Liver (tissue), 9 donors: ENCODE results near the gene YIPF6. TPM values are rescaled to one million over a fixed set of nuclear protein-coding genes. Genes with fewer than 3 reads are reported as not detected.

Source experiments
- DNase-seq: peaks from one replicate; pipeline ENCODE4 v3.0.0-alpha.2; 2017; ENCODE audit warnings: low spot score
- H3K27ac ChIP-seq, 2 donors: one replicate each; pipeline ENCODE4 v1.7.0; 2013; ENCODE audit warnings: inconsistent platforms in 2 of 2, low read length in 2 of 2, control low read depth in 1 of 2, low read depth in 1 of 2, mild to moderate bottlenecking in 1 of 2
- H3K27me3 ChIP-seq, 4 donors: one replicate each; pipeline versions ENCODE4 v1.6.1 to v1.7.0; 2013; ENCODE audit warnings: low read length in 3 of 4, inconsistent platforms in 1 of 4, mild to moderate bottlenecking in 1 of 4, moderate library complexity in 1 of 4; ENCODE audit not compliant: control insufficient read depth in 4 of 4, insufficient read depth in 4 of 4
- H3K36me3 ChIP-seq, 4 donors: one replicate each; pipeline versions ENCODE4 v1.6.1 to v1.7.0; 2013; ENCODE audit warnings: low read length in 3 of 4, mild to moderate bottlenecking in 3 of 4, low read depth in 1 of 4, moderate library complexity in 1 of 4; ENCODE audit not compliant: control insufficient read depth in 4 of 4, insufficient read depth in 3 of 4
- H3K4me1 ChIP-seq, 4 donors: one replicate each; pipeline versions ENCODE4 v1.6.1 to v1.7.0; 2013; ENCODE audit warnings: low read length in 3 of 4, mild to moderate bottlenecking in 3 of 4, moderate library complexity in 1 of 4; ENCODE audit not compliant: control insufficient read depth in 4 of 4, insufficient read depth in 4 of 4
- H3K4me3 ChIP-seq, 3 donors: one replicate each; pipeline versions ENCODE4 v1.6.1 to v1.7.0; 2013; ENCODE audit warnings: low read length in 3 of 3, control low read depth in 1 of 3, low read depth in 1 of 3, mild to moderate bottlenecking in 1 of 3
- H3K9ac ChIP-seq, 2 donors: one replicate each; pipeline ENCODE4 v1.7.0; 2013; ENCODE audit warnings: low read length in 2 of 2, mild to moderate bottlenecking in 2 of 2, moderate library complexity in 2 of 2, control low read depth in 1 of 2, low read depth in 1 of 2
- H3K9me3 ChIP-seq, 4 donors: one replicate each; pipeline versions ENCODE4 v1.6.1 to v1.7.0; 2013; ENCODE audit warnings: low read length in 3 of 4; ENCODE audit not compliant: control insufficient read depth in 4 of 4
- ATF3 ChIP-seq: IDR thresholded peaks from 2 replicates; pipeline ENCODE4 v1.6.1; 2016; ENCODE audit warnings: antibody characterized with exemption
- CTCF ChIP-seq: fragments of 150-350 bp; IDR thresholded peaks from 2 replicates; pipeline ENCODE4 v1.5.1; 2017; ENCODE audit warnings: improper control_type of control experiment, low read depth, low read length; ENCODE audit not compliant: missing input control
- EGR1 ChIP-seq, 2 donors: IDR thresholded peaks; 2 replicates each; pipeline ENCODE4 v1.6.1; 2016 to 2018; ENCODE audit warnings: antibody characterized with exemption in 2 of 2, low read depth in 2 of 2
- FOXA1 ChIP-seq: IDR thresholded peaks from 2 replicates; pipeline ENCODE4 v1.6.1; 2016; ENCODE audit warnings: antibody characterized with exemption
- FOXA2 ChIP-seq: IDR thresholded peaks from 2 replicates; pipeline ENCODE4 v1.6.1; 2016; ENCODE audit warnings: antibody characterized with exemption
- GABPA ChIP-seq, 2 donors: IDR thresholded peaks in 1 of 2; conservative IDR thresholded peaks in 1 of 2; 2 replicates each; pipeline ENCODE4 v1.6.1; 2016; ENCODE audit warnings: antibody characterized with exemption in 2 of 2, mild to moderate bottlenecking in 1 of 2, moderate library complexity in 1 of 2
- HNF4A ChIP-seq, 2 donors: conservative IDR thresholded peaks; 2 replicates each; pipeline ENCODE4 v1.6.1; 2016; ENCODE audit warnings: antibody characterized with exemption in 2 of 2, mild to moderate bottlenecking in 2 of 2
- HNF4G ChIP-seq: IDR thresholded peaks from 2 replicates; pipeline ENCODE4 v1.6.1; 2016; ENCODE audit warnings: antibody characterized with exemption
- JUND ChIP-seq, 2 donors: IDR thresholded peaks; 2 replicates each; pipeline ENCODE4 v1.6.1; 2016; ENCODE audit warnings: antibody characterized with exemption in 2 of 2
- MAX ChIP-seq: IDR thresholded peaks from 2 replicates; pipeline ENCODE4 v1.6.1; 2016; ENCODE audit warnings: antibody characterized with exemption
- NR2F2 ChIP-seq: IDR thresholded peaks from 2 replicates; pipeline ENCODE4 v1.6.1; 2016; ENCODE audit warnings: antibody characterized with exemption
- RAD21 ChIP-seq, 2 donors: IDR thresholded peaks; 2 replicates each; pipeline ENCODE4 v1.6.1; 2016; ENCODE audit warnings: antibody characterized with exemption in 2 of 2, mild to moderate bottlenecking in 2 of 2
- REST ChIP-seq: IDR thresholded peaks from 2 replicates; pipeline ENCODE4 v1.6.1; 2016; ENCODE audit warnings: antibody characterized with exemption, mild to moderate bottlenecking
- RXRA ChIP-seq, 2 donors: IDR thresholded peaks; 2 replicates each; pipeline ENCODE4 v1.6.1; 2017 to 2018; ENCODE audit warnings: antibody characterized with exemption in 2 of 2, mild to moderate bottlenecking in 1 of 2
- SP1 ChIP-seq: IDR thresholded peaks from 2 replicates; pipeline ENCODE4 v1.6.1; 2018; ENCODE audit warnings: antibody characterized with exemption, mild to moderate bottlenecking
- TAF1 ChIP-seq: conservative IDR thresholded peaks from 2 replicates; pipeline ENCODE4 v1.6.1; 2016; ENCODE audit warnings: antibody characterized with exemption, mild to moderate bottlenecking
- YY1 ChIP-seq: IDR thresholded peaks from 2 replicates; pipeline ENCODE4 v1.6.1; 2016; ENCODE audit warnings: antibody characterized with exemption, mild to moderate bottlenecking
- ZBTB33 ChIP-seq: IDR thresholded peaks from 2 replicates; pipeline ENCODE4 v1.6.1; 2016; ENCODE audit warnings: antibody characterized with exemption
- WGBS: extraction: QIAGEN DNeasy Blood & Tissue Kit; methylation state at CpG from one replicate; pipeline ENCODE4 v1.1.7; 2013; 5-methylcytosine and 5-hydroxymethylcytosine counted together
- polyA plus RNA-seq, 2 donors: library from polyadenylated mRNA; stranded (reverse) in 1 of 2; unstranded in 1 of 2; fragments of 200-250 nt in 1 of 2; fragments of >200 nt in 1 of 2; fragmentation: Nextera tagmentation in 1 of 2; extraction: Ambion mirVana in 1 of 2; gene quantifications; one replicate each; pipeline versions ENCODE4 v1.2.1 to v1.2.3, GENCODE V29; 2013 to 2015
- total RNA-seq, 2 donors: library from RNA; depleted of rRNA; stranded (reverse); fragments of >200 nt; gene quantifications; one replicate each; pipeline ENCODE4 v1.2.3, GENCODE V29; 2014
- donor health status: healthy.
- donor health status: healthy.
- donor health status: healthy.
- donor health status: healthy.
- donor health status: healthy.

YIPF6 gene
- total and polyA plus RNA-seq, 4 donors: 11.9 to 36.3 (median 28.4) TPM

GRCh38 chrX:68568136-68568535 is 69.3 kb downstream of the YIPF6 start:
- Histone ChIP-seq H3K27me3 (no peaks in the 10 kb centered on the region), H3K9ac (no peak overlapping the region), H3K4me1 (no peaks in the 10 kb centered on the region), H3K36me3 (no peaks in the 10 kb centered on the region), H3K4me3 (no peak overlapping the region), H3K9me3 (no peaks in the 10 kb centered on the region), H3K27ac (no peak overlapping the region)
- DNase-seq: no peak
- WGBS: 85% methylated on average over 2 of the region's 2 CpGs
- TF ChIP-seq GABPA (IDR thresholded peaks at IDR 0.05 in 1 of 2, conservative IDR thresholded peaks at IDR 0.05 in 1 of 2) (no peak), HNF4G (no peak), FOXA1 (no peak), YY1 (no peak), SP1 (no peak), FOXA2 (no peak), CTCF (no peak), NR2F2 (no peak), ATF3 (no peak), REST (no peak), ZBTB33 (no peak), HNF4A (conservative IDR thresholded peaks at IDR 0.05) (no peak), MAX (no peak), RAD21 (IDR thresholded peaks at IDR 0.05) (no peak), JUND (IDR thresholded peaks at IDR 0.05) (no peak), RXRA (IDR thresholded peaks at IDR 0.05) (no peak)

- H3K9ac ChIP-seq: no peak overlapping the region
- no peaks in the 10 kb centered on the region for H3K9me3 ChIP-seq
- peaks cover 0 to 4% (median 0%) of the 10 kb centered on the region in 4 donors for H3K27me3 ChIP-seq
- H3K27ac ChIP-seq: no peak overlapping the region
- H3K36me3 ChIP-seq: no peaks in the 10 kb centered on the region
- DNase-seq: no peak
- no peaks in the 10 kb centered on the region for H3K4me1 ChIP-seq
- 95% methylated on average over 4 of the region's 4 CpGs for WGBS
- H3K4me3 ChIP-seq: no peak overlapping the region
- no peak for TF ChIP-seq ZBTB33
- no peak for TF ChIP-seq SP1
- TF ChIP-seq EGR1 (IDR thresholded peaks at IDR 0.05; ENCODE audit: low read depth in 2 of 2): no peak
- no peak for TF ChIP-seq YY1
- TF ChIP-seq HNF4G: no peak
- TF ChIP-seq CTCF: no peak
- no peak for TF ChIP-seq HNF4A (conservative IDR thresholded peaks at IDR 0.05)
- TF ChIP-seq FOXA1: no peak
- TF ChIP-seq TAF1: no peak
- no peak for TF ChIP-seq MAX
- no peak for TF ChIP-seq GABPA (IDR thresholded peaks at IDR 0.05 in 1 of 2, conservative IDR thresholded peaks at IDR 0.05 in 1 of 2)
- no peak for TF ChIP-seq FOXA2
- no peak for TF ChIP-seq RAD21 (IDR thresholded peaks at IDR 0.05)
These were observed 71.7 kb downstream of the YIPF6 start for GRCh38 chrX:68570598-68570997.
